H1 (cell line): ENCODE data around the gene NCAPD2. TPM values are rescaled to one million over a fixed set of nuclear protein-coding genes. Genes with fewer than 3 reads are reported as not detected.

Experiments used
- CTCF ChIA-PET: fragments of 300-600 bp; sonication (Branson Sonifier 250); formaldehyde crosslinking; loops from one replicate; lab custom pipeline; 2021; ENCODE audit not compliant: partially characterized antibody; lab: Charles Lee
- POLR2A ChIA-PET: fragments of 300-600 bp; sonication (Branson Sonifier 250); formaldehyde crosslinking; loops from one replicate; lab custom pipeline; 2021; ENCODE audit warnings: inconsistent platforms; ENCODE audit not compliant: partially characterized antibody; lab: Charles Lee
- DNase-seq, 2 experiments: peaks; one replicate each; pipeline versions ENCODE4 v3.0.0 to v3.0.0-alpha.2; 2010 to 2022; ENCODE audit warnings: low spot score in 2 of 2, low read depth in 1 of 2, mixed read lengths in 1 of 2
- FAIRE-seq: peaks from 2 replicates; lab custom pipeline; 2011; peaks lifted over from hg19 to GRCh38; lab: Jason Lieb, UNC
- H2AFZ ChIP-seq: 2 replicates; pipeline ENCODE4 v1.8.1; 2012; ENCODE audit warnings: low read length, inconsistent platforms
- H2AK5ac ChIP-seq: 2 replicates; pipeline ENCODE4 v1.6.1; 2013; ENCODE audit warnings: low read depth, low read length
- H2BK120ac ChIP-seq: replicated peaks from 2 replicates; pipeline ENCODE3; 2013; ENCODE audit warnings: low read depth, low read length, inconsistent platforms
- H2BK12ac ChIP-seq: 2 replicates; pipeline ENCODE4 v1.6.1; 2013; ENCODE audit warnings: low read depth, low read length
- H2BK15ac ChIP-seq: 2 replicates; pipeline ENCODE4 v1.6.1; 2013; ENCODE audit warnings: low read length
- H2BK20ac ChIP-seq: 2 replicates; pipeline ENCODE4 v1.6.1; 2013; ENCODE audit warnings: low read length
- H2BK5ac ChIP-seq: 2 replicates; pipeline ENCODE4 v1.6.1; 2013; ENCODE audit warnings: low read depth, low read length
- H3K14ac ChIP-seq: 2 replicates; pipeline ENCODE4 v1.6.1; 2013; ENCODE audit warnings: inconsistent platforms; ENCODE audit not compliant: insufficient read length
- H3K18ac ChIP-seq: 2 replicates; pipeline ENCODE4 v1.6.1; 2013; ENCODE audit warnings: low read length; ENCODE audit errors: extremely low read depth
- H3K23ac ChIP-seq: 2 replicates; pipeline ENCODE4 v1.6.1; 2013; ENCODE audit warnings: inconsistent platforms; ENCODE audit not compliant: insufficient read length
- H3K23me2 ChIP-seq: 2 replicates; pipeline ENCODE4 v1.6.1; 2013; ENCODE audit warnings: low read depth, low read length
- H3K27ac ChIP-seq: 2 replicates; pipeline ENCODE4 v1.6.1; 2011; ENCODE audit warnings: low read depth, low read length, inconsistent platforms
- H3K27me3 ChIP-seq, 4 experiments: replicated peaks in 1 of 4; 1 replicate in 1 of 4; 2 replicates in 3 of 4; pipeline versions ENCODE4 v1.6.1 to v1.8.1; 2011 to 2013; ENCODE audit warnings: low read length in 3 of 4, mild to moderate bottlenecking in 3 of 4, inconsistent platforms in 2 of 4, mixed read lengths in 2 of 4, moderate library complexity in 1 of 4; ENCODE audit not compliant: control insufficient read depth in 3 of 4, insufficient read depth in 3 of 4; ENCODE audit errors: extremely low read depth in 1 of 4
- H3K36me3 ChIP-seq, 4 experiments: 2 replicates each; pipeline versions ENCODE4 v1.6.1 to v1.8.1; 2011 to 2013; ENCODE audit warnings: mild to moderate bottlenecking in 4 of 4, low read length in 3 of 4, moderate library complexity in 2 of 4, control low read depth in 1 of 4, inconsistent platforms in 1 of 4; ENCODE audit not compliant: insufficient read depth in 4 of 4, control insufficient read depth in 2 of 4
- H3K4ac ChIP-seq: replicated peaks from 2 replicates; pipeline ENCODE3; 2013; ENCODE audit warnings: low read length, low read depth, mixed read lengths, inconsistent platforms; ENCODE audit not compliant: insufficient read length
- H3K4me1 ChIP-seq, 4 experiments: replicated peaks in 1 of 4; 1 replicate in 1 of 4; 2 replicates in 3 of 4; pipeline versions ENCODE4 v1.6.1 to v1.8.1; 2011 to 2013; ENCODE audit warnings: low read length in 3 of 4, inconsistent platforms in 2 of 4, mixed read lengths in 1 of 4; ENCODE audit not compliant: insufficient read depth in 4 of 4, control insufficient read depth in 3 of 4
- H3K4me2 ChIP-seq, 2 experiments: 2 replicates each; pipeline versions ENCODE4 v1.6.1 to v1.8.1; 2011 to 2013; ENCODE audit warnings: low read depth in 2 of 2, low read length in 2 of 2, control low read depth in 1 of 2, inconsistent platforms in 1 of 2, mild to moderate bottlenecking in 1 of 2; ENCODE audit not compliant: insufficient read depth in 1 of 2
- H3K4me3 ChIP-seq, 4 experiments: fragments of 200-600, 300-600 bp in 1 of 4; sonication (generic), shearing (Covaris generic), sonication (Bioruptor Twin) in 1 of 4; 2 replicates each; pipeline versions ENCODE4 v1.5.1 to v1.8.1; 2011 to 2016; ENCODE audit warnings: low read length in 4 of 4, low read depth in 3 of 4, control low read depth in 2 of 4, inconsistent platforms in 2 of 4, mild to moderate bottlenecking in 2 of 4, mixed read lengths in 1 of 4, moderate library complexity in 1 of 4; ENCODE audit not compliant: insufficient read depth in 2 of 4; ENCODE audit errors: extremely low read depth in 1 of 4
- H3K56ac ChIP-seq: replicated peaks from 2 replicates; pipeline ENCODE3; 2013; ENCODE audit warnings: low read depth, mild to moderate bottlenecking, mixed read lengths, low read length, inconsistent platforms; ENCODE audit not compliant: insufficient read length
- H3K79me1 ChIP-seq: 2 replicates; pipeline ENCODE4 v1.6.1; 2013; ENCODE audit warnings: low read depth, low read length, control low read depth
- H3K79me2 ChIP-seq, 2 experiments: 2 replicates each; pipeline versions ENCODE4 v1.6.1 to v1.8.1; 2012 to 2013; ENCODE audit warnings: low read length in 2 of 2, mild to moderate bottlenecking in 2 of 2, inconsistent platforms in 1 of 2; ENCODE audit not compliant: insufficient read depth in 2 of 2, control insufficient read depth in 1 of 2
- H3K9ac ChIP-seq, 4 experiments: replicated peaks in 1 of 4; 1 replicate in 1 of 4; 2 replicates in 3 of 4; pipeline versions ENCODE4 v1.6.1 to v1.8.1; 2011 to 2013; ENCODE audit warnings: low read depth in 3 of 4, low read length in 3 of 4, control low read depth in 2 of 4, mild to moderate bottlenecking in 2 of 4, moderate library complexity in 2 of 4, inconsistent platforms in 1 of 4; ENCODE audit errors: extremely low read depth in 1 of 4
- H3K9me3 ChIP-seq, 2 experiments: 2 replicates each; pipeline versions ENCODE4 v1.6.1 to v1.8.1; 2012 to 2013; ENCODE audit warnings: mild to moderate bottlenecking in 2 of 2, moderate library complexity in 2 of 2, control low read depth in 1 of 2, inconsistent platforms in 1 of 2, low read depth in 1 of 2, low read length in 1 of 2, mixed read lengths in 1 of 2; ENCODE audit not compliant: insufficient read depth in 2 of 2
- H4K20me1 ChIP-seq, 2 experiments: replicated peaks in 1 of 2; 2 replicates each; pipeline versions ENCODE3 to v1.8.1; 2011 to 2013; ENCODE audit warnings: inconsistent platforms in 2 of 2, low read length in 2 of 2, mild to moderate bottlenecking in 1 of 2; ENCODE audit not compliant: insufficient read depth in 2 of 2, control insufficient read depth in 1 of 2
- H4K5ac ChIP-seq: 2 replicates; pipeline ENCODE4 v1.6.1; 2013; ENCODE audit warnings: low read length, low read depth, mixed read lengths, inconsistent platforms; ENCODE audit not compliant: insufficient read length
- H4K8ac ChIP-seq: 2 replicates; pipeline ENCODE4 v1.8.0; 2013; ENCODE audit warnings: mild to moderate bottlenecking, moderate library complexity, low read length, inconsistent platforms; ENCODE audit not compliant: insufficient read depth; ENCODE audit errors: extremely low read depth
- H4K91ac ChIP-seq: replicated peaks from 2 replicates; pipeline ENCODE3; 2013; ENCODE audit warnings: low read length, mixed read lengths, inconsistent platforms; ENCODE audit not compliant: insufficient read length
- MAFK ChIP-seq: IDR thresholded peaks from 2 replicates; pipeline ENCODE4 v1.6.1; 2012; ENCODE audit warnings: low read depth, mild to moderate bottlenecking, improper control_type of control experiment, low read length
- NANOG ChIP-seq: IDR thresholded peaks from 2 replicates; pipeline ENCODE4 v1.6.1; 2011; ENCODE audit warnings: low read length, low read depth, mild to moderate bottlenecking, inconsistent platforms; ENCODE audit not compliant: insufficient read depth, poor library complexity, severe bottlenecking
- WGBS, 2 experiments: shearing (Covaris generic) in 1 of 2; methylation state at CpG; one replicate each; pipeline versions ENCODE4 v1.1.6 to v1.1.7; 2013 to 2015; ENCODE audit warnings: low lambda C conversion rate in 2 of 2, mixed read lengths in 2 of 2, inconsistent platforms in 1 of 2, low coverage in 1 of 2, missing lambda C conversion rate in 1 of 2; ENCODE audit not compliant: insufficient replicate concordance in 2 of 2, insufficient coverage in 1 of 2, insufficient read length in 1 of 2; ENCODE audit errors: extremely low coverage in 1 of 2, missing lambda C conversion rate in 1 of 2; 5-methylcytosine and 5-hydroxymethylcytosine counted together
- polyA plus RNA-seq, 7 experiments: library from polyadenylated mRNA; depleted of rRNA in 3 of 7; stranded (reverse) in 5 of 7; unstranded in 2 of 7; fragments of >200 nt in 5 of 7; fragments of 200-250 nt in 2 of 7; gene quantifications; 1 replicate in 5 of 7; 2 replicates in 1 of 7; 4 replicates in 1 of 7; pipeline versions ENCODE4 v1.2.1 to v1.2.3, GENCODE V29; 2011 to 2013; ENCODE audit warnings: missing spikeins in 2 of 7, mixed read lengths in 2 of 7
- total RNA-seq: library from RNA; stranded (reverse); fragmentation: NEBNext Ultra II Directional; extraction: Animal tissue kit (Norgen Biotek cat#: 25700); gene quantifications from 2 replicates; pipeline ENCODE4 v1.2.1, GENCODE V29; 2021

NCAPD2 gene
- total and polyA plus RNA-seq, 2 of the 8 experiments (the other 6 are each of a cell fraction or from before 2014, with no cell fraction given): 55.8 to 132 TPM

GRCh38 chr12:6529291-6529737 is 35.4 kb downstream of the NCAPD2 start:
- no peak overlapping the region for H3K27ac ChIP-seq
- peaks cover 3 to 5% of the 10 kb centered on the region in 2 experiments for H4K20me1 ChIP-seq
- POLR2A ChIA-PET: interaction anchor here (0.5 to 14.8 kb wide), 17 partner anchors 10 to 199 kb away, joined by 3 to 188 read pairs (median 4); partner anchors contain the start of genes GAPDH, IFFO1, MRPL51 and NOP2
- H2BK12ac ChIP-seq: no peak overlapping the region
- DNase-seq (no peak), FAIRE-seq (no peak)
- H2BK20ac ChIP-seq: no peak overlapping the region
- H2AFZ ChIP-seq: no peak overlapping the region
- no peak overlapping the region for H3K18ac ChIP-seq
- no peak overlapping the region for H2BK15ac ChIP-seq
- no peak overlapping the region for H4K5ac ChIP-seq
- TF ChIP-seq NANOG: no peak
- peak; percentile 60 for TF ChIP-seq MAFK
- no peak overlapping the region for H4K8ac ChIP-seq
- no peaks in the 10 kb centered on the region for H3K9me3 ChIP-seq
- CTCF ChIA-PET: interaction anchor here (0.7 to 4.7 kb wide), 8 partner anchors 10 to 105 kb away, joined by 3 to 38 read pairs (median 4); no protein-coding TSS in a partner anchor
- no peak overlapping the region for H3K4me3 ChIP-seq
- H2AK5ac ChIP-seq: no peak overlapping the region
- H3K4ac ChIP-seq: no peak overlapping the region
- no peak overlapping the region for H3K23ac ChIP-seq
- H3K14ac ChIP-seq: no peak overlapping the region
- no peak overlapping the region; the same call in 1 of the 2 replicates for H2BK5ac ChIP-seq
- no peaks in the 10 kb centered on the region for H3K79me1 ChIP-seq
- no peak overlapping the region for H4K91ac ChIP-seq
- peaks cover 11% of the 10 kb centered on the region for H3K23me2 ChIP-seq
- no peak overlapping the region for H2BK120ac ChIP-seq
- H3K9ac ChIP-seq: no peak overlapping the region
- H3K56ac ChIP-seq: no peak overlapping the region
- WGBS, 2 experiments: 91% methylated on average over 9 of the region's 9 CpGs; no CpG with 5 or more reads in 1 of the 2 experiments
- H3K4me1 ChIP-seq: peaks cover 0 to 14% (median 12%) of the 10 kb centered on the region in 4 experiments; a peak in 5 of 7 replicates
- H3K27me3 ChIP-seq: no peaks in the 10 kb centered on the region
- peaks cover 56 to 72% (median 67%) of the 10 kb centered on the region in 4 experiments for H3K36me3 ChIP-seq
- H3K4me2 ChIP-seq: no peak overlapping the region
- H3K79me2 ChIP-seq: peaks cover 0 to 7% of the 10 kb centered on the region in 2 experiments; a peak in 1 of 4 replicates
